NT2/D1 (cell line): ENCODE results near the gene HOXA6.

ENCODE experiments used
- DNase-seq: peaks from one replicate; pipeline ENCODE4 v3.0.0-alpha.2; 2011; ENCODE audit warnings: low read depth, low spot score
- H3K27me3 ChIP-seq: 2 replicates; pipeline ENCODE4 v1.6.0; 2011; ENCODE audit warnings: mild to moderate bottlenecking; ENCODE audit not compliant: insufficient read length, insufficient read depth
- H3K36me3 ChIP-seq: 2 replicates; pipeline ENCODE4 v1.6.1; 2011; ENCODE audit warnings: mild to moderate bottlenecking, low read length, mixed read lengths; ENCODE audit not compliant: insufficient read depth, insufficient read length
- H3K4me1 ChIP-seq: 2 replicates; pipeline ENCODE4 v1.5.1; 2011; ENCODE audit not compliant: insufficient read depth, insufficient read length
- H3K4me3 ChIP-seq: 2 replicates; pipeline ENCODE4 v1.5.1; 2011; ENCODE audit warnings: low read depth; ENCODE audit not compliant: insufficient read length
- H3K9ac ChIP-seq: 2 replicates; pipeline ENCODE4 v1.6.0; 2011; ENCODE audit warnings: low read depth; ENCODE audit not compliant: insufficient read length
- H3K9me3 ChIP-seq: 2 replicates; pipeline ENCODE4 v1.5.1; 2011; ENCODE audit warnings: mild to moderate bottlenecking, low read length; ENCODE audit not compliant: insufficient read depth
- SUZ12 ChIP-seq: IDR thresholded peaks from 2 replicates; pipeline ENCODE4 v1.6.1; 2011; ENCODE audit not compliant: insufficient read length, insufficient read depth; ENCODE audit errors: extremely low read depth
- YY1 ChIP-seq: IDR thresholded peaks from 2 replicates; pipeline ENCODE4 v1.6.1; 2011; ENCODE audit not compliant: insufficient read length, insufficient read depth
- ZNF274 ChIP-seq: IDR thresholded peaks from 2 replicates; pipeline ENCODE4 v1.6.1; 2011; ENCODE audit warnings: mild to moderate bottlenecking, low read depth, low read length

Gene HOXA6

GRCh38 chr7:27173956-27174873 is 26.6 kb upstream of the HOXA6 start, which contains the start of gene HOXA10:
Gene HOXA10, minus strand, starts transcription at chr7:27174320. Its CDS starts 14 bp downstream, at chr7:27174306.
- H3K4me1 ChIP-seq: peaks cover 16% of the 10 kb centered on the region
- TF ChIP-seq YY1: no peak
- H3K9ac ChIP-seq: no peak within 1 kb of the TSS
- H3K27me3 ChIP-seq: peaks cover 100% of the 10 kb centered on the region
- no peaks in the 10 kb centered on the region for H3K9me3 ChIP-seq
- H3K4me3 ChIP-seq: peak within 1 kb of the TSS; percentile 18
- no peaks in the 10 kb centered on the region for H3K36me3 ChIP-seq
- no peak for DNase-seq

- peaks cover 17% of the 10 kb centered on the region for H3K4me1 ChIP-seq
- peaks cover 100% of the 10 kb centered on the region for H3K27me3 ChIP-seq
- H3K36me3 ChIP-seq: no peaks in the 10 kb centered on the region
- no peak for DNase-seq
- peak overlapping the region; percentile 15 for H3K4me3 ChIP-seq
- H3K9ac ChIP-seq: no peak overlapping the region
- no peaks in the 10 kb centered on the region for H3K9me3 ChIP-seq
- TF ChIP-seq YY1 (no peak), SUZ12 (peak; percentile 77)
Observed at GRCh38 chr7:27173511-27173955, 26.0 kb upstream of the HOXA6 start.

GRCh38 chr7:27172823-27173510 is 25.4 kb upstream of the HOXA6 start:
- H3K9ac ChIP-seq: no peak overlapping the region
- no peak for DNase-seq
- peak overlapping the region; percentile 15 for H3K4me3 ChIP-seq
- TF ChIP-seq YY1 (no peak), ZNF274 (no peak), SUZ12 (peak; percentile 73)
- peaks cover 17% of the 10 kb centered on the region for H3K4me1 ChIP-seq
- H3K27me3 ChIP-seq: peaks cover 100% of the 10 kb centered on the region
- no peaks in the 10 kb centered on the region for H3K9me3 ChIP-seq
- no peaks in the 10 kb centered on the region for H3K36me3 ChIP-seq

- Histone ChIP-seq H3K4me1 (peaks cover 17% of the 10 kb centered on the region), H3K9me3 (no peaks in the 10 kb centered on the region), H3K4me3 (no peak overlapping the region), H3K27me3 (peaks cover 100% of the 10 kb centered on the region), H3K9ac (no peak overlapping the region), H3K36me3 (no peaks in the 10 kb centered on the region)
- no peak for DNase-seq
- TF ChIP-seq SUZ12 (no peak), ZNF274 (no peak)
Observed at GRCh38 chr7:27172315-27172774, 24.8 kb upstream of the HOXA6 start.

GRCh38 chr7:27171637-27172314 is 24.2 kb upstream of the HOXA6 start:
- TF ChIP-seq SUZ12: peak; percentile 97
- no peak for TF ChIP-seq YY1
- H3K9me3 ChIP-seq: no peaks in the 10 kb centered on the region
- H3K4me1 ChIP-seq: peaks cover 17% of the 10 kb centered on the region
- no peaks in the 10 kb centered on the region for H3K36me3 ChIP-seq
- H3K4me3 ChIP-seq: no peak overlapping the region
- H3K9ac ChIP-seq: no peak overlapping the region
- H3K27me3 ChIP-seq: peaks cover 100% of the 10 kb centered on the region
- no peak for DNase-seq

GRCh38 chr7:27171325-27171636 is 23.7 kb upstream of the HOXA6 start:
- H3K27me3 ChIP-seq: peaks cover 100% of the 10 kb centered on the region
- H3K36me3 ChIP-seq: no peaks in the 10 kb centered on the region
- peaks cover 18% of the 10 kb centered on the region for H3K4me1 ChIP-seq
- no peak for DNase-seq
- H3K4me3 ChIP-seq: no peak overlapping the region
- TF ChIP-seq YY1 (no peak), SUZ12 (no peak), ZNF274 (no peak)
- no peak overlapping the region for H3K9ac ChIP-seq
- no peaks in the 10 kb centered on the region for H3K9me3 ChIP-seq
